Right lobe of liver (tissue), 4 donors: Measurements from ENCODE around the gene RALGPS1.

ENCODE experiments used
- POLR2A ChIP-seq: fragments of 450-650 bp; IDR thresholded peaks from one replicate; pipeline ENCODE4 v1.6.1; 2017; ENCODE audit warnings: antibody characterized with exemption, mild to moderate bottlenecking
- TF ChIP-seq, protein P1 (sequence below), 4 donors: fragments of 200-600 bp in 3 of 4; fragments of 450-650 bp in 1 of 4; IDR thresholded peaks; one replicate each; pipeline versions ENCODE4 v1.5.1 to v1.8.0; 2016 to 2022; ENCODE audit warnings: antibody characterized with exemption in 4 of 4, mild to moderate bottlenecking in 2 of 4
- donor health status: DM: no; HTN: no; CAD: no.
- donor health status: DM: no; HTN: no; CAD: no.
- donor health status: DM: no; HTN: yes; CAD: no.

DNA sequence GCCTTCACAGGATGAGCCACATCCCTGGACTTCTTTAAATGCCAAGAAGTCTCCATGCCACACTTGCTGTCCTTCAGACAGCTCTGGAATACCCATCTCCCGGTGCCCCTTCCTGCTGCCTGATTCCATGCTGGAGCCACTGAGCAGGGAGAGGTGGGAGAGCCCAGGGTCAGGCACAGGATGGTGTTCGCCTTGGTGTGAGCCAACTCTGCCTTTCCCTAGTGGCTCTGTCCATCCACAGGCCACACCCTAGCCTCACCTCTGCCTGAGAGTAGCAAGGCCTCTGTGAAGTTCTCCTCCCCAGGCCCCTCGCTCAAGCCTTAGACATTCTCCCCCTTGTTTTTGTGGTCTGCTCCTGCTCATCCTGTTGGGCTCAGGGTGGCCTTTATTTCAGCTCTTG, 262.0 kb downstream of the RALGPS1 start:
- TF ChIP-seq, protein P1, sequence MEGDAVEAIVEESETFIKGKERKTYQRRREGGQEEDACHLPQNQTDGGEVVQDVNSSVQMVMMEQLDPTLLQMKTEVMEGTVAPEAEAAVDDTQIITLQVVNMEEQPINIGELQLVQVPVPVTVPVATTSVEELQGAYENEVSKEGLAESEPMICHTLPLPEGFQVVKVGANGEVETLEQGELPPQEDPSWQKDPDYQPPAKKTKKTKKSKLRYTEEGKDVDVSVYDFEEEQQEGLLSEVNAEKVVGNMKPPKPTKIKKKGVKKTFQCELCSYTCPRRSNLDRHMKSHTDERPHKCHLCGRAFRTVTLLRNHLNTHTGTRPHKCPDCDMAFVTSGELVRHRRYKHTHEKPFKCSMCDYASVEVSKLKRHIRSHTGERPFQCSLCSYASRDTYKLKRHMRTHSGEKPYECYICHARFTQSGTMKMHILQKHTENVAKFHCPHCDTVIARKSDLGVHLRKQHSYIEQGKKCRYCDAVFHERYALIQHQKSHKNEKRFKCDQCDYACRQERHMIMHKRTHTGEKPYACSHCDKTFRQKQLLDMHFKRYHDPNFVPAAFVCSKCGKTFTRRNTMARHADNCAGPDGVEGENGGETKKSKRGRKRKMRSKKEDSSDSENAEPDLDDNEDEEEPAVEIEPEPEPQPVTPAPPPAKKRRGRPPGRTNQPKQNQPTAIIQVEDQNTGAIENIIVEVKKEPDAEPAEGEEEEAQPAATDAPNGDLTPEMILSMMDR (IDR thresholded peaks at IDR 0.05): no peak
- no peak for TF ChIP-seq POLR2A
